ENCODE results near the gene KCNJ6. TPM values are rescaled to one million over a fixed set of nuclear protein-coding genes. Genes with fewer than 3 reads are reported as not detected.
A peak's percentile ranks its signal among the peaks of the same experiment; 100 is the strongest.

Gene KCNJ6
- total RNA-seq, 1 experiment from 2014 or later = not detected

GRCh38 chr21:37866027-37866426 is 50.2 kb downstream of the KCNJ6 start:
- no peak for DNase-seq (ENCODE audit: low spot score)

- DNase-seq (ENCODE audit: low spot score) = no peak
Measured at GRCh38 chr21:37865156-37865555, 51.1 kb downstream of the KCNJ6 start.

DNA sequence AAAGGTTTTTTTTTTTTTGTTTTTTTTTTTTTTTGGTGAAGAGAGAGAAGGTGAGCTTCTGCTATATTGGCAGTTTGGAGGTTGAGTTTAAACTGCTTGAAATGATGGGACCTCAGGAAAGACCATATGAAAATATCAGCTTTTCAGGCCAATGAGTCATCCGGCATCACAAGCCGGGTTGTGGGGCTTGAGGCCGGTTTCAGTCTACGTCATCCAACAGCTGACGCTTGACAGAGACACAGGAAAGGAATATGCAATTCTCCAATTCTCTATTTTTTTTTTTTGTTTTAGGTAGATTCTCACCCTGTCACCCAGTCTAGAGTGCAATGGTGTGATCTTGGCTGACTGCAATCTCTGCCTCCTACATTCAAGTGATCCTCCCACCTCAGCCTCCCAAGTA is 52.4 kb downstream of the KCNJ6 start:
- DNase-seq (ENCODE audit: low spot score) = no peak

- peak; percentile 12 for DNase-seq (ENCODE audit: low spot score)
Measured at GRCh38 chr21:37862536-37862935, 53.7 kb downstream of the KCNJ6 start.

GRCh38 chr21:37861561-37861960 is 54.7 kb downstream of the KCNJ6 start:
- DNase-seq (ENCODE audit: low spot score) = no peak

DNA sequence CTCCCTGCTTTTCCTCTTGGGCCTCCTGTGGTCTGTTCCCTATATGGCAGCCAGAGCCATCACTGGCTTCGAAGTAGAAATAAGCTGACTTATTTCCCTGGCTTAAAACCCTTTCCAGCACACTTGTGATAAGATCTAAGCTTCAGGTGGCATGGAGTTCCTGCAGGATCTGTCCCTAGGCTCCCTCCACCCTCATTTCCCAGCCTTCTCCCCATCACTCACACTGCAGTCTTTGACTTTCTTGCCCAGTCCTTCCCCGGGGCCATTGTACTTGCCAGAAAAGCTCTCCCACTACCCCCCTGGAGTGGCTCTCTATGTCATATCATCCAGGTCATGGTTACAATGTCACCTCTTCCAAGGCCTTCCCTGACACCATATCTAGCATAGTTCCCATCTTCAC is 55.8 kb downstream of the KCNJ6 start:
- no peak for DNase-seq (ENCODE audit: low spot score)

DNA sequence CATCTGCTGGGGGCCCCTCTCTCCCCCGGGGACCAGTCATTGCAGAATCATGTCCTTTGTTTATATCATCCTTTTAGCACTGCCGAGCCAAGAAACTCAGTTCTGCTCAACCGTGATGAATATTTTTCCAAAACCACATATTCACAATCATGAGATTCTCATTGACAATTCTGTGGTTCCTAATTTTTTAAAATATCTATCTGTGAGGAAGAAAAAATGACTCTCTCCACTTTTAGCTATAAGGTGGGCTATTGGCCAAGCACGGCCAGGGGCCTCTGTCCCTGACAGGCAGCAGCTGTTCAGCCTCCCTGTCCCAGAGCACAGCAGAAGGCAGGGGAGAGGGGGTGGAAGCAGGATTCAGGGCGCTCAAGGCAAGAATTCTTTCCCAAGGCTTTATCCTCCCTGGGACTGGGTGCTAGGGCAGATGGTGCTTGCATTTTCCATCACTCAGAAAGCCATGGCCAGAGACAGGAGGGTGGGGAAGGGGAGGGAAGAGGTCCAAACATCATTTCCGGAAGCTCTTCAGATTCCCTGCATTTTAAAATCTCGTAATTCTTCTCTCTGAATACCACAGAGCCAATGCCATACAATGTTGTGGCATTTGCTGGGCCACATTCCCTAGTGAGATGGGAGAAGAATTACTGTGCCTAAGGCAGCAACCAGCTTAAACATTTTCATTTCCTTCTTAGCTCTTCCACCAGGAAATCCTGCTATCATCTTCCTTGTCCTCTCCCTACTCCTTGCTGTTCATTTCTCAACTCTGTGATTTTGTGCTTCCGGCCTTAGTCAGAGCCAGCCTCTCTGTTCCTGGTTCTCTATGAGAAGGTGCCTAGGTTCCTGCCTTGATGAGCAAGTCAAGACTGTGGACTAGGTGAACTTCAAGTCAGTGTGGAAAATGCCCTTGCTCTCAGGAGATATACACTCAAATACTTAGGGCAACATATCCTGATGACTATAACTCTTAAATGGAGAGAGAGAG is 60.3 kb downstream of the KCNJ6 start:
- no peak for DNase-seq (ENCODE audit: low spot score)

- DNase-seq (ENCODE audit: low spot score) = no peak
Measured at GRCh38 chr21:37855271-37855646, 61.0 kb downstream of the KCNJ6 start.

- no peak for DNase-seq (ENCODE audit: low spot score)
Measured at GRCh38 chr21:37849506-37850102, 66.7 kb downstream of the KCNJ6 start.

DNA sequence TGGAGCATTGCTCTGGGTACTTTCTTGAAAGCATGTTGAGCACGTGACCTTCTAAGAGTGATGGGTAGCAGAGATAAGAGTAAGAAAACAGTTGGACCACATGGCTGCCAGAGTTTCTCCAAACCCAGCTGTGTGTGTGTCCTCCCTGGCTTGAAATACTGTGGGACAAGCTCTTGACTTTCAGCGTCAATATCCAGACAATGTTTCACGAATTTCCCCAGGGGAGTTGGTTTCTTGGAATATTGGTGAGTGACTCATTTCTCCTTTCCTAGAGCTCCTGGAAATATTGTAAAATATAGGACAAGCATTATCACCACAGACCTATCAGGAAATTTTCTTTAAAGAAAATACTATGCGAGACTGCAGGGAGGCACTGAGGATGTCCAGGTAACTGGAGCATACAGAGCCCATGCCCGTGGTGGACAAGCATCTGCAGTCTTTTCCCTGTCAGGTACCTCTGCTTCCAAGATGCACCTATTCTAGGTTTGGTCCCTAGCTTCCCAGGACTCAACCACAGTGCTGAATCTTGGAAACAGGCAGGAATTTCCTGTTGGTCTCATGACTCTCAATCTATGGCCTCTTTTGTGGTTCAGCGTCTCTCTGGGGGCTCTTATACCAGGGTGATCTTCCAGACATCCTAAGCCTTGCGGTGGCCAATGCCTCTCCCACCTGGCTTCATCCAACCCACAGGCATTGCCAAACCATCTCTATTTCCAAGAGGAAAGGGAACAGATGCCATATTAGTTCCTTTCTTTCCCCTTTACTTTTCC is 67.4 kb downstream of the KCNJ6 start:
- no peak for DNase-seq (ENCODE audit: low spot score)

DNA sequence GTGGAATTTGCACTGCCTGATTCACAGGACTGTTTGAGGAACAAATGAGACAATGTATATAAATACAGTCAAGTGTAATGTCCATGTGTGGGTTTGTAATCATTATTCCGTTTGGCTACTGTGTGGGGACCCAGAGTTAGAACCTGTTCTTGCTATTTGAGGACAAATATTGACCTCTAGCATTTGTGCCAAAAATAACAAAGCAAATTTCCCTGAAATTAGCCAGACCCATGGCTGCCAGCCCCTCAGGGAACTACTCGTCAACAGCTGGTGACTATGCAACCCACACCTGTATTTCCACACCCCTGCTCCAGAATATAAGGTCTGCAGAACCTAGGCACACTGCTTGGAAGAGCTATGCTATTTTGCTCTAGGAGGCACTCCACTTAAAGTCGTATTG is 70.7 kb downstream of the KCNJ6 start:
- DNase-seq (ENCODE audit: low spot score) = no peak

DNA sequence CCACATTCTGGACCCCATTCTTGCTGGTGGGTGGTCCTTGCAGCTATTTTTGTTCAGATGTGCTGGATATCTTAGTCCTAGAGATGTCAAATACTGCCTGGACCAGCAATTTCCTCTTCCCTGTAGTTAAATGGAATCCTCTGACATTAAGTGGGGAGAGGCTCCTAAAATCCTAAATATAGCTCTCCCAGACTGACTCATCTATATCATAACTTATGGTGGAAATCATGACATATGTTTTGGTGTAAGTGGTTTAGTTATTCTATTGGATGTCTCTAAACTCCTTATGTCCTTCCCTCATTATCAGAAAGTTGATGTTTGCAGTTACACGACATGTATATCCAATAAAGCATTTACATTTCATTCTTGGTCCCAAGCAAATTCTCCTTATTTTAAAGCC is 73.1 kb downstream of the KCNJ6 start:
- no peak for DNase-seq (ENCODE audit: low spot score)

- no peak for DNase-seq (ENCODE audit: low spot score)
Measured at GRCh38 chr21:37842163-37842919, 73.9 kb downstream of the KCNJ6 start.

- no peak for DNase-seq (ENCODE audit: low spot score)
Measured at GRCh38 chr21:37837381-37837780, 78.9 kb downstream of the KCNJ6 start.

- no peak for DNase-seq (ENCODE audit: low spot score)
Measured at GRCh38 chr21:37835481-37835880, 80.8 kb downstream of the KCNJ6 start.

- no peak for DNase-seq (ENCODE audit: low spot score)
Measured at GRCh38 chr21:37833301-37833700, 83.0 kb downstream of the KCNJ6 start.

DNA sequence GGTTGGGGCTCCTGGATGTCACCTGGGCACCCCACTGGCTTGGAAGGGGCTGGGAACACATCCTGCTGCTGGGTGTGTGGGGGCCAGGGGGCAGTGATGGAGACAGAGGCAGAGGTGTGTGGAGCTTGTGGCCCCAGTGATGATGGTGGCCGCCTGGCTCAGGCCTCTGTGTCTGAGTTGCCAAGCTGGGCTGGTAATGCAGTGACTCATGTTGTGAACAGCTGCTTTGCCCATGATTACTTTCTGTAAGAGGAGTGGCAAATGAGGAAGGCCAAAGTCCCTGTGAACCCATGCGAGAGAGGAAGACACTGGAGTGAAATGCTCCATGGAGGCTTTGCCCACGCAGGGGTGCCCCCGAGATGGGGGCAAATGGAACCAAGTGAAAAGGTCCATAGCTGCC is 86.8 kb downstream of the KCNJ6 start:
- peak; percentile 48 for DNase-seq (ENCODE audit: low spot score)

GRCh38 chr21:37828991-37829390 is 87.3 kb downstream of the KCNJ6 start:
- DNase-seq (ENCODE audit: low spot score) = peak; percentile 12

DNA sequence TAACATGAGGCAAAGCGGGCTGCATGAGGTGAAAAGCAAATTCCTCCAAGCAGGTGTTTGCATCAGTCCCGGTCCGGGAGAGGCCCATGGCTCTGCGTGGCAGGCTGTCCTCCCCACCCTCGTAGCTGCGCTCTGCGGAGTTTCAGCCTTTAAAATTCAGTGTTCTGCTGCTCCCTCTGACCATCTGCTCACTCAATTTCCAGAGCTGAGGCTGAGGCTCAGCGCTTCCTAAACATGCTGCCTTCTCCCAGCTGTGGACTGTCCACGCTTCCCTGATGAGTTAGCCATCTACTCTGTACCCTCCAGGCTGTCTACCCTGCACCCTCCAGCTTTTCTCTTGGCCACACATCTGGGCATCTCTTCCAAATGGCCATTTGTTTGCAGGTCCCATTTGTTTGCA is 87.7 kb downstream of the KCNJ6 start:
- no peak for DNase-seq (ENCODE audit: low spot score)

DNA sequence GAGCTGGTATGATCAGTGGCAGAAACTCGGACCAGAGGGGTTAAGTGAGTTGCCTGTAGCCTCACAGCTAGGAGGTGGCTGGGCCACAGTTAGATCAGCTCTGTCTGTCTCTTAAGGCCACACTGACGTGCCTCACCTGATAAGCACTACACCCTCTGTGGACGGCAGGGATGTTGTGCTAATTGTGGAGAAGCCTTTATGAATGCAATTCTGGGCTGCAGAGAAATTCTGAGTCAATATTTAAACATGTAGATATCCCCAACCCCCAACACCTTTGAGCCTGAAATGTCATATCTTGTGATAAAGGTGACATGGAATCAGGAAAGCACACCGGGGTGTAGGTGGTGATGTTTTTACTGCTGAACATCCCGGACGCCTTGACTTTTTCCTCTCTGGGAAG is 88.3 kb downstream of the KCNJ6 start:
- DNase-seq (ENCODE audit: low spot score) = no peak

DNA sequence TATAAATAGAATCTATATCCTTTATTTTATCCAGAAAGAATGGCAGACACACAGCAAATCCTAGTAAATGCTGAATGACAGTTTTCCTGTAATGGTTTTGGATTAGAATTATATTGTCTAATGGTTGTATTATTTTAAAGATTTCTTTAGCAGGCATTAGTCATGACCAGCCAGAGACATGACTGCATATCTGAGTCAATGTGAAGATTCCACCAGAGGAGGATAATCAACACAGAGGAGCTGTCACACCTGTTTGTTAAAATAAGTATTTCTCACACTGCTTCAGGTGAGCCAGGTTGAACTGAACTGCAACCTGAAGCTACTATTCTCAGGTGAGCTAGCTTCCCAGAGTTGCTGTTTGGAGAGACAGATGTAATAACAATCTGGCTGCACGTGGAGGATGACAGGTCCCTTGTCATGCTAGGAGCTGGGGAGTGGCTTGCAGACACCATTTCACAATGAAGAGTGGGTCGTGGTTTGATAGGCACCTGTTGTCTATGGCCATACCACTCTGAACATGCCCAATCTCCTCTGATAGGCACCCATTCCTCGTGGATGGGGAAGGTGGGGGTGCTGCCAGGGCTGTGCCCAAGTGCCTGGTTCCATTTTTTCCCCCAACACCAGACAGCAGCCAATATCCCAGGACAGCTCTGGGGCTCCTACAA is 94.3 kb downstream of the KCNJ6 start:
- DNase-seq (ENCODE audit: low spot score) = no peak
